CD4-positive, alpha-beta T cell treated with Interleukin-21 for 1 hour (primary cell): Measurements from ENCODE around the gene IRGC.
"Not testable (repeated sequence)": the region's sequence is repeated elsewhere in the genome, so short reads cannot be mapped to it uniquely, and the experiment has no call there.

Source experiments
- DNase-seq: peaks from one replicate; pipeline ENCODE4 v3.0.0-alpha.2; 2020

IRGC gene

GRCh38 chr19:43759515-43759914, 43.6 kb downstream of the IRGC start:
- DNase-seq, result no peak

GRCh38 chr19:43760941-43761340, 45.1 kb downstream of the IRGC start:
- no peak for DNase-seq

- DNase-seq, result no peak
These were observed 46.9 kb downstream of the IRGC start for GRCh38 chr19:43762814-43763213.

GRCh38 chr19:43763473-43763939, 47.6 kb downstream of the IRGC start:
- DNase-seq, result no peak

- DNase-seq, result not testable (repeated sequence)
These were observed 48.8 kb downstream of the IRGC start for GRCh38 chr19:43764684-43765083.

- peak; percentile 74 for DNase-seq
These were observed 49.4 kb downstream of the IRGC start for GRCh38 chr19:43765109-43765876.

- no peak for DNase-seq
These were observed 50.8 kb downstream of the IRGC start for GRCh38 chr19:43766755-43767043.

GRCh38 chr19:43767316-43767715, 51.4 kb downstream of the IRGC start:
- no peak for DNase-seq

- no peak for DNase-seq
These were observed 51.9 kb downstream of the IRGC start for GRCh38 chr19:43767818-43768217.

- no peak for DNase-seq
These were observed 52.6 kb downstream of the IRGC start for GRCh38 chr19:43768273-43769050.

- DNase-seq, result no peak
These were observed 53.4 kb downstream of the IRGC start for GRCh38 chr19:43769256-43769655.
